Neural cell (in vitro differentiated cells): Measurements from ENCODE around the gene PPOX. TPM values are rescaled to one million over a fixed set of nuclear protein-coding genes. Genes with fewer than 3 reads are reported as not detected.

Experiments used
- H2AFZ ChIP-seq: fragments of 200-600, 300-800 bp; sonication (generic), shearing (Covaris generic); 2 replicates; pipeline ENCODE4 v1.6.0; 2014; ENCODE audit warnings: low read depth, mild to moderate bottlenecking, antibody characterized with exemption, low read length, moderate library complexity
- H3F3A ChIP-seq: fragments of 200-600 bp; shearing (Covaris generic); 2 replicates; pipeline ENCODE4 v1.6.1; 2016; ENCODE audit warnings: mild to moderate bottlenecking, moderate library complexity, mixed read lengths, antibody characterized with exemption, low read length; ENCODE audit not compliant: insufficient read depth, poor library complexity, severe bottlenecking
- H3K27ac ChIP-seq: fragments of 200-600, 300-800 bp; sonication (generic), shearing (Covaris generic); 2 replicates; pipeline ENCODE4 v1.5.1; 2014; ENCODE audit warnings: mild to moderate bottlenecking, low read length, moderate library complexity
- H3K27me3 ChIP-seq: fragments of 300-800, 200-600 bp; sonication (generic), shearing (Covaris generic); 2 replicates; pipeline ENCODE4 v1.6.0; 2014; ENCODE audit warnings: mild to moderate bottlenecking, low read depth, low read length, moderate library complexity; ENCODE audit not compliant: insufficient read depth
- H3K36me3 ChIP-seq: fragments of 300-800, 200-600 bp; sonication (generic), shearing (Covaris generic); 2 replicates; pipeline ENCODE4 v1.5.1; 2014; ENCODE audit warnings: mild to moderate bottlenecking, antibody characterized with exemption, low read length, moderate library complexity; ENCODE audit not compliant: insufficient read depth
- H3K4me2 ChIP-seq: fragments of 300-800, 200-600 bp; sonication (generic), shearing (Covaris generic); 2 replicates; pipeline ENCODE4 v1.6.0; 2014; ENCODE audit warnings: mild to moderate bottlenecking, low read length
- H3K4me3 ChIP-seq: fragments of 300-800, 200-600 bp; sonication (generic), shearing (Covaris generic); 2 replicates; pipeline ENCODE4 v1.5.1; 2014; ENCODE audit warnings: mild to moderate bottlenecking, low read length, moderate library complexity
- H3K79me2 ChIP-seq: fragments of 200-600 bp; shearing (Covaris generic); replicated peaks from 2 replicates; pipeline ENCODE4 v1.6.0; 2014; ENCODE audit warnings: mild to moderate bottlenecking, low read length, moderate library complexity; ENCODE audit not compliant: insufficient read depth
- H3K9ac ChIP-seq: fragments of 300-800, 200-600 bp; sonication (generic), shearing (Covaris generic); 2 replicates; pipeline ENCODE4 v1.6.1; 2016; ENCODE audit warnings: mild to moderate bottlenecking, low read length, mixed read lengths
- H3K9me2 ChIP-seq: fragments of 200-600 bp; shearing (Covaris generic); 2 replicates; pipeline ENCODE4 v1.6.1; 2016; ENCODE audit warnings: mild to moderate bottlenecking, low read length, mixed read lengths; ENCODE audit not compliant: insufficient read depth
- H3K9me3 ChIP-seq: fragments of 200-600, 300-800 bp; sonication (generic), shearing (Covaris generic); 2 replicates; pipeline ENCODE4 v1.6.1; 2016; ENCODE audit warnings: mild to moderate bottlenecking, mixed run types, low read length, moderate library complexity, mixed read lengths
- H4K20me1 ChIP-seq: fragments of 200-600 bp; shearing (Covaris generic); 2 replicates; pipeline ENCODE4 v1.6.1; 2016; ENCODE audit warnings: mild to moderate bottlenecking, mixed run types; ENCODE audit not compliant: insufficient read depth
- EP300 ChIP-seq: fragments of 450-650 bp; conservative IDR thresholded peaks from 2 replicates; pipeline ENCODE4 v1.6.1; 2014; ENCODE audit warnings: antibody characterized with exemption, mild to moderate bottlenecking, moderate library complexity; ENCODE audit not compliant: poor library complexity, severe bottlenecking
- EZH2 ChIP-seq: fragments of 200-600, 300-800 bp; shearing (Covaris generic), sonication (generic); IDR thresholded peaks from 2 replicates; pipeline ENCODE4 v1.6.1; 2014; ENCODE audit warnings: antibody characterized with exemption, low read length, borderline replicate concordance, mild to moderate bottlenecking; ENCODE audit not compliant: insufficient read depth, poor library complexity, severe bottlenecking
- MXI1 ChIP-seq: fragments of 450-650 bp; conservative IDR thresholded peaks from 2 replicates; pipeline ENCODE4 v1.6.1; 2014; ENCODE audit warnings: antibody characterized with exemption, mild to moderate bottlenecking; ENCODE audit not compliant: poor library complexity, severe bottlenecking
- POLR2AphosphoS5 ChIP-seq: IDR thresholded peaks from 2 replicates; pipeline ENCODE4 v1.6.1; 2012
- RAD21 ChIP-seq: fragments of 450-650 bp; conservative IDR thresholded peaks from 2 replicates; pipeline ENCODE4 v1.6.1; 2014; ENCODE audit warnings: antibody characterized with exemption, mild to moderate bottlenecking, moderate library complexity
- SMC3 ChIP-seq: fragments of 450-650 bp; conservative IDR thresholded peaks from 2 replicates; pipeline ENCODE4 v1.6.1; 2014; ENCODE audit warnings: antibody characterized with exemption, mild to moderate bottlenecking, moderate library complexity; ENCODE audit not compliant: poor library complexity
- TAF1 ChIP-seq: IDR thresholded peaks from 2 replicates; pipeline ENCODE4 v1.6.1; 2012; ENCODE audit warnings: low read depth
- polyA plus RNA-seq: library from polyadenylated mRNA; depleted of rRNA; stranded (reverse); fragments of >200 nt; gene quantifications from 2 replicates; pipeline ENCODE4 v1.2.3, GENCODE V29; 2014
- TF ChIP-seq, protein P1 (sequence below): fragments of 450-650 bp; IDR thresholded peaks from 2 replicates; pipeline ENCODE4 v1.5.1; 2014; ENCODE audit warnings: antibody characterized with exemption, mild to moderate bottlenecking, moderate library complexity; ENCODE audit not compliant: poor library complexity, severe bottlenecking
- TF ChIP-seq, protein P2 (sequence below): IDR thresholded peaks from 2 replicates; pipeline ENCODE4 v1.6.1; 2012; ENCODE audit warnings: borderline replicate concordance

Gene PPOX
- polyA plus RNA-seq, 1 donor from 2014 or later: 93.9 TPM

DNA sequence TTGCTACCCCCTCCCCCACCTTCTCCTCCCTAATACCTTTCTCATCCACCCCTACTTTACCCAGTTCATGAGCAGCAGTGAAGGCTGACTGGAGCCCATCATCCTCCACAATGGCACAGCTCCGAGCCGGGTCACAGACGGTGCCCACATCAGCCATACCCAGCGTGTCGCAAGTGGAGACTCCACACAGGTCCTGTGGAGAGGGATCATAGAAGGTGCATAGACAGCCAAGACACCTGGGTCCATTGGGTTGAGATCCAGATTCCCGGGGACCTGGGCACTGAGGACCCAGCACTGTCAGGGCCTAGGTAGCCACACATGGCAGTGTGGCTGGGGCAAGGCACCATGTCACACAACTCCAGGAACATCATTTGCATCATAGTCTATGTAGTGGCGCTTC lies 29.9 kb downstream of the PPOX start:
- H3K9ac ChIP-seq: no peak overlapping the region
- H3K36me3 ChIP-seq: no peaks in the 10 kb centered on the region
- H3F3A ChIP-seq: no peaks in the 10 kb centered on the region
- TF ChIP-seq SMC3: no peak
- TF ChIP-seq, protein P1, sequence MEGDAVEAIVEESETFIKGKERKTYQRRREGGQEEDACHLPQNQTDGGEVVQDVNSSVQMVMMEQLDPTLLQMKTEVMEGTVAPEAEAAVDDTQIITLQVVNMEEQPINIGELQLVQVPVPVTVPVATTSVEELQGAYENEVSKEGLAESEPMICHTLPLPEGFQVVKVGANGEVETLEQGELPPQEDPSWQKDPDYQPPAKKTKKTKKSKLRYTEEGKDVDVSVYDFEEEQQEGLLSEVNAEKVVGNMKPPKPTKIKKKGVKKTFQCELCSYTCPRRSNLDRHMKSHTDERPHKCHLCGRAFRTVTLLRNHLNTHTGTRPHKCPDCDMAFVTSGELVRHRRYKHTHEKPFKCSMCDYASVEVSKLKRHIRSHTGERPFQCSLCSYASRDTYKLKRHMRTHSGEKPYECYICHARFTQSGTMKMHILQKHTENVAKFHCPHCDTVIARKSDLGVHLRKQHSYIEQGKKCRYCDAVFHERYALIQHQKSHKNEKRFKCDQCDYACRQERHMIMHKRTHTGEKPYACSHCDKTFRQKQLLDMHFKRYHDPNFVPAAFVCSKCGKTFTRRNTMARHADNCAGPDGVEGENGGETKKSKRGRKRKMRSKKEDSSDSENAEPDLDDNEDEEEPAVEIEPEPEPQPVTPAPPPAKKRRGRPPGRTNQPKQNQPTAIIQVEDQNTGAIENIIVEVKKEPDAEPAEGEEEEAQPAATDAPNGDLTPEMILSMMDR: no peak
- no peak for TF ChIP-seq POLR2AphosphoS5
- TF ChIP-seq, protein P2, sequence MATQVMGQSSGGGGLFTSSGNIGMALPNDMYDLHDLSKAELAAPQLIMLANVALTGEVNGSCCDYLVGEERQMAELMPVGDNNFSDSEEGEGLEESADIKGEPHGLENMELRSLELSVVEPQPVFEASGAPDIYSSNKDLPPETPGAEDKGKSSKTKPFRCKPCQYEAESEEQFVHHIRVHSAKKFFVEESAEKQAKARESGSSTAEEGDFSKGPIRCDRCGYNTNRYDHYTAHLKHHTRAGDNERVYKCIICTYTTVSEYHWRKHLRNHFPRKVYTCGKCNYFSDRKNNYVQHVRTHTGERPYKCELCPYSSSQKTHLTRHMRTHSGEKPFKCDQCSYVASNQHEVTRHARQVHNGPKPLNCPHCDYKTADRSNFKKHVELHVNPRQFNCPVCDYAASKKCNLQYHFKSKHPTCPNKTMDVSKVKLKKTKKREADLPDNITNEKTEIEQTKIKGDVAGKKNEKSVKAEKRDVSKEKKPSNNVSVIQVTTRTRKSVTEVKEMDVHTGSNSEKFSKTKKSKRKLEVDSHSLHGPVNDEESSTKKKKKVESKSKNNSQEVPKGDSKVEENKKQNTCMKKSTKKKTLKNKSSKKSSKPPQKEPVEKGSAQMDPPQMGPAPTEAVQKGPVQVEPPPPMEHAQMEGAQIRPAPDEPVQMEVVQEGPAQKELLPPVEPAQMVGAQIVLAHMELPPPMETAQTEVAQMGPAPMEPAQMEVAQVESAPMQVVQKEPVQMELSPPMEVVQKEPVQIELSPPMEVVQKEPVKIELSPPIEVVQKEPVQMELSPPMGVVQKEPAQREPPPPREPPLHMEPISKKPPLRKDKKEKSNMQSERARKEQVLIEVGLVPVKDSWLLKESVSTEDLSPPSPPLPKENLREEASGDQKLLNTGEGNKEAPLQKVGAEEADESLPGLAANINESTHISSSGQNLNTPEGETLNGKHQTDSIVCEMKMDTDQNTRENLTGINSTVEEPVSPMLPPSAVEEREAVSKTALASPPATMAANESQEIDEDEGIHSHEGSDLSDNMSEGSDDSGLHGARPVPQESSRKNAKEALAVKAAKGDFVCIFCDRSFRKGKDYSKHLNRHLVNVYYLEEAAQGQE: no peak
- TF ChIP-seq TAF1: no peak
- TF ChIP-seq EP300: no peak
- H3K9me3 ChIP-seq: no peaks in the 10 kb centered on the region
- H3K4me2 ChIP-seq: no peak overlapping the region
- H3K27me3 ChIP-seq: no peaks in the 10 kb centered on the region
- no peaks in the 10 kb centered on the region for H3K79me2 ChIP-seq
- no peak overlapping the region for H3K4me3 ChIP-seq
- no peak overlapping the region for H2AFZ ChIP-seq
- no peak overlapping the region for H3K27ac ChIP-seq
- H4K20me1 ChIP-seq: no peaks in the 10 kb centered on the region
- H3K9me2 ChIP-seq: no peaks in the 10 kb centered on the region

DNA sequence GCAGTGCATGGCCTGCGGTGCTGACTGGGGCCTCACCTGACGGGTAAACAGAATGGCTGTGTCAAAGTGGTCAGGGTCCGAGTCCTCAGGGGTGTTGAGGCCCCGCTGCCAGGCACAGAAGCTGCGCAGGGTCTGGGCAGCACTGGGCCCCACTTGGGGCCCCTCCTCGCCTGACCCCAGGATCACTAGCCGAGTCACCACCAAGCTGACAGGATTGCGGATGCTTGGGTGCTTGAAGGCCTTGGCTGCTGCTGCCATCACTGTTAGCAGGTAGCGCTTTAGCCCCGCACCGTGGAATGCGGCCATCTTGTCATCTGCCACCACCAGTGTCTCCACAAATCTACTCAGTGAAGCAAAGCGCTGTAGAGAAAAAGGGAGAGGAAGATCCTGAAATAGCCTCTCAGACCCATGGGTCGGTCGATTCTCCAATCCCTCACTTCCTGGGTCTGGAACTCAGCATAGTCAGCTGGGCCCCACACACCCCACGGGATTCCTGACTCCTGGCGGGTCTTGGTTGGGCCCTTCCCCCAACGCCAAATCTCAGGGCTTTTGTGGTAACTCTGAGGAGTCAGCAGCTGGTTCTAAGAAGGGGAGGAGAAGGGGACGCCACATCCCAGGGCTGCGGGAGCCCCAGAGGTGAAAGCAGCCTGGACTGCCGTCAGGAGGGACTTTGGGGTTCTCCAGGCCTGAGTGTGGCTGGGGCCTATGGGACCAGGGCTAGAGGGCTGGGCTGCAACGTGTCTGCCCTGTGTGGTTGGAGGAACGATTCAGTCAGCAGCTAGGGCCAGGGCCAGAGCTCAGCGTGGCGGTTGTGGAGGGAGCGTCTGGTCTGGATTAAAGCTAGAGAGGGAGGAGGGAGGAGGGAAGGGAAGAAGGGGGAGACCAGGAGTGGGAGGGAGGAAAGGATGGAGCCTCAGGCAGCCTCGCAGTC lies 30.6 kb downstream of the PPOX start:
- Histone ChIP-seq H3K9ac (no peak overlapping the region), H2AFZ (no peak overlapping the region)

More for the DNA sequence above, 30.6 kb downstream of the PPOX start:
- no peaks in the 10 kb centered on the region for H3F3A ChIP-seq
- no peaks in the 10 kb centered on the region for H3K27me3 ChIP-seq
- no peaks in the 10 kb centered on the region for H3K9me3 ChIP-seq
- no peak overlapping the region for H3K4me3 ChIP-seq
- H4K20me1 ChIP-seq: no peaks in the 10 kb centered on the region
- H3K79me2 ChIP-seq: no peaks in the 10 kb centered on the region
- TF ChIP-seq MXI1 (no peak), EP300 (no peak), RAD21 (no peak), POLR2AphosphoS5 (no peak), EZH2 (no peak), SMC3 (no peak), TAF1 (no peak)
- TF ChIP-seq, protein P2: no peak
- TF ChIP-seq, protein P1: no peak
- no peaks in the 10 kb centered on the region for H3K9me2 ChIP-seq
- no peak overlapping the region for H3K4me2 ChIP-seq
- no peak overlapping the region for H3K27ac ChIP-seq
- no peaks in the 10 kb centered on the region for H3K36me3 ChIP-seq
